HG03469 (cell line): Measurements from ENCODE around the gene MYO1F.
"Not testable (repeated sequence)": the region's sequence is repeated elsewhere in the genome, so short reads cannot be mapped to it uniquely, and the experiment has no call there.

ENCODE experiments used
- ATAC-seq: cut with Tn5 transposase; IDR thresholded peaks from one replicate; pipeline ENCODE4 v1.9.1; 2021; ENCODE audit warnings: mild to moderate bottlenecking, moderate library complexity, moderate number of reproducible peaks; ENCODE audit not compliant: unreplicated experiment

Gene MYO1F

GRCh38 chr19:8519388-8519787 is 57.9 kb downstream of the MYO1F start:
- no peak for ATAC-seq

- ATAC-seq: no peak
Observed at GRCh38 chr19:8518536-8518935, 58.7 kb downstream of the MYO1F start.

- ATAC-seq: no peak
Observed at GRCh38 chr19:8517551-8518442, 59.4 kb downstream of the MYO1F start.

GRCh38 chr19:8515317-8515716 is 61.9 kb downstream of the MYO1F start:
- ATAC-seq: no peak

GRCh38 chr19:8514505-8515009 is 62.7 kb downstream of the MYO1F start:
- not testable (repeated sequence) for ATAC-seq

- ATAC-seq: peak; percentile 66
Observed at GRCh38 chr19:8513687-8514504, 63.3 kb downstream of the MYO1F start, which contains the start of gene ZNF414. Gene ZNF414 (minus strand): TSS chr19:8514167. CDS start chr19:8514046, 121 bp downstream.

- ATAC-seq: no peak
Observed at GRCh38 chr19:8513036-8513686, 64.1 kb downstream of the MYO1F start.

- ATAC-seq: no peak
Observed at GRCh38 chr19:8512115-8512967, 64.9 kb downstream of the MYO1F start.

- no peak for ATAC-seq
Observed at GRCh38 chr19:8511573-8512101, 65.6 kb downstream of the MYO1F start.

- ATAC-seq: no peak
Observed at GRCh38 chr19:8510589-8511115, 66.6 kb downstream of the MYO1F start.

GRCh38 chr19:8506402-8506957 is 70.8 kb downstream of the MYO1F start:
- no peak for ATAC-seq

GRCh38 chr19:8505680-8506401 is 71.4 kb downstream of the MYO1F start:
- no peak for ATAC-seq

GRCh38 chr19:8504919-8505318 is 72.3 kb downstream of the MYO1F start:
- ATAC-seq: no peak

GRCh38 chr19:8504171-8504570 is 73.1 kb downstream of the MYO1F start:
- no peak for ATAC-seq

GRCh38 chr19:8503510-8503909 is 73.7 kb downstream of the MYO1F start:
- ATAC-seq: no peak

GRCh38 chr19:8501981-8502380 is 75.3 kb downstream of the MYO1F start:
- ATAC-seq: no peak

- ATAC-seq: no peak
Observed at GRCh38 chr19:8501516-8501915, 75.7 kb downstream of the MYO1F start.

GRCh38 chr19:8500158-8500557 is 77.1 kb downstream of the MYO1F start:
- ATAC-seq: no peak
